Hematopoietic multipotent progenitor cell treated with erythropoietin and hydrocortisone succinate and interleukin-3 and kit ligand, for 15 days (in vitro differentiated cells): ENCODE results near the gene KCNJ10.

ENCODE experiments used
- DNase-seq: peaks from one replicate; pipeline ENCODE4 v3.0.0-alpha.2; 2015; ENCODE audit warnings: low spot score

The KCNJ10 gene

GRCh38 chr1:159990005-159990404 lies 80.0 kb downstream of the KCNJ10 start:
- DNase-seq: no peak

GRCh38 chr1:159989581-159989980 lies 80.4 kb downstream of the KCNJ10 start:
- no peak for DNase-seq

DNA sequence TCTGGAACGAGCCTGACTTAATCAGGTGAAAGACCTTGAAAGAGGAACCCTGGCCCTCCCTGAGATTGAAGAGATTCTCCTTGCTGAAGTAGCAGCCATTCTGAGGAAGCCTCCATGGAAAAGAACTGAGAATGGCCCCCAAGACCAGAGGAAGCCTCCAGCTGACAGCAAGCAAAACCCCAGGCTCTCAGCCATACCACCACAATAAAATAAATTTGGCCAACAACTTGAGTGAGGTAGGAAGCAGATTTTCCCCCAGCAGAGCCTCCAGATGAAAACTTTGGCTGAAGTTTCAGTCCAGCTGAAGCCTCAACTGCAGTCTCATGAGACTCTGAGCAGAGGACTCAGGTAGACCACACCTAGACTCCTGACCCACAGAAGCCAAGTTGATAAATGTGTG lies 82.0 kb downstream of the KCNJ10 start:
- DNase-seq: no peak

GRCh38 chr1:159987186-159987585 lies 82.8 kb downstream of the KCNJ10 start:
- DNase-seq: no peak

DNA sequence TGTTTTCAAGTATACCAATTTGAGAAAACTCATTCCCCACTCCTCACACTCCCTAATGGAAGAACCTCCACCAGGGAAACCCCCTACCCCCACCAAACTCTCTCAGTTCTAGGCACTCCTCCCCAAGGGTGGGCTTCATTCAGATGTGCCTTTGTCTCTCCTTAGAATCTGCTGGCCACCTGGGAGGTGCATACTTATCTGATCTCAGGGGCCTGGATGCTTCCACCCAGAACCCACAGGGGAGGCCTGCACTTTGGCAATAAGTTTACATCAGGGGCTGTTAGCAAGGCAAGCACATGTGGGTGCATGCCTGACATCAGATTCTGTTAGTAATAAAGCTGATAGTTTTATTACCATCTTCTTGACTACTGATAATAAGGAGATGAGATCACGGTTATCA lies 83.4 kb downstream of the KCNJ10 start:
- no peak for DNase-seq

- DNase-seq: no peak
These were observed 83.9 kb downstream of the KCNJ10 start for GRCh38 chr1:159986093-159986492.

DNA sequence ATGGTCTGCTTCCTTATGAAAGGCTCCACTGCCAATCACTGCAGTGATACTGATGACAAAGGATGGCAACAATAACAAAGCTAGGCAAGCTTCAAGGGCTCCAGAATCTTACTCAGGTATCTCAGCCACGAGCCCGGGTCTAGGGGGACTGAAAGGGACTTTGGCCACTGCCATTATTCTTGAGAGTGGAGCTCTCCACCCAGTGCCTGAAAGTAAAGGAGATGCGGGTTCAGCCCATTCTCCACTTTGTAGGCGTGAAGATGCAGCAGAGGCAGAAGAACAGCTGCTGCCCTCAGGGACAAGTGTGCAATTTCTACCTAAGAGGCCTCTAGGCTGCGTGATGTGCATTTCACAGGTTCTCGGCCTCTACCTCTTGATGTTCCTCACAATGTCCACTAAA lies 84.5 kb downstream of the KCNJ10 start:
- no peak for DNase-seq

DNA sequence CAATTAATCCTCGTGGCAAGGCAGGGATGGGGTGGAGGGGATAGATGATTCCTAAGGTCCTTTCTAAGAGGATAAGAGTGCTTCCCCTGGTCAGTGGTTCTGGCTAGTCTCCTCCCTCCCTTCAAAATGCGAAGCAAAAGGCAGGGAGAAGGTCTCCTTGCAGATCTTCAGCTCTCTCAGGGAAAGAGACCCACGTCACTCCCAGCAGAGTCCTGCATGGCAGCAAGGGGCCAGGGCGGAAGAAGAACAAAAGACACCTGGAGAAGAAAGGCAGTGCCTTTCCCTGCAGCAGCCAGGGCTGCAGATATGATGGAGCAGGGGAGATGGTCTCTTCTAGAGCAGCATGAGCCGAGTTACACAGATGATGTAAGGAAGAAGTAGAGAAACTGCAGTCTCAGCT lies 86.3 kb downstream of the KCNJ10 start:
- no peak for DNase-seq

DNA sequence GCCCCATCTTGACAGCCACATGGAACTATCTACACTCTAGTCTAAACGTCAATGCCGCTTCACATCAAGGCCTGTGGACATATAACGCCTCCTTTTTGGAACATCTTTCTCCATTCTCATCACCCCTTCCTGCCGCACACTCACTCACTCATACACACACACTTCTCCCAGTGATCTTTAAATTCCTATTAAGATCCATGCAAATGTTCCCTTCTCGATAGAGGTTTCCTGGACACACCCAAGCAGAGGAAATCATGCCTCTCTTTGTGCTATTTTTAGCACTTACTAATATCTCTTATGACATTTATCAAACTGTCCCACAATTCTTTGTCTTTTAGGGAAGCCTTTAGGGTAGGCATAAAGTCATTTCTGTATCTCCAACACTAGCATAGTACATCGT lies 87.7 kb downstream of the KCNJ10 start:
- no peak for DNase-seq

DNA sequence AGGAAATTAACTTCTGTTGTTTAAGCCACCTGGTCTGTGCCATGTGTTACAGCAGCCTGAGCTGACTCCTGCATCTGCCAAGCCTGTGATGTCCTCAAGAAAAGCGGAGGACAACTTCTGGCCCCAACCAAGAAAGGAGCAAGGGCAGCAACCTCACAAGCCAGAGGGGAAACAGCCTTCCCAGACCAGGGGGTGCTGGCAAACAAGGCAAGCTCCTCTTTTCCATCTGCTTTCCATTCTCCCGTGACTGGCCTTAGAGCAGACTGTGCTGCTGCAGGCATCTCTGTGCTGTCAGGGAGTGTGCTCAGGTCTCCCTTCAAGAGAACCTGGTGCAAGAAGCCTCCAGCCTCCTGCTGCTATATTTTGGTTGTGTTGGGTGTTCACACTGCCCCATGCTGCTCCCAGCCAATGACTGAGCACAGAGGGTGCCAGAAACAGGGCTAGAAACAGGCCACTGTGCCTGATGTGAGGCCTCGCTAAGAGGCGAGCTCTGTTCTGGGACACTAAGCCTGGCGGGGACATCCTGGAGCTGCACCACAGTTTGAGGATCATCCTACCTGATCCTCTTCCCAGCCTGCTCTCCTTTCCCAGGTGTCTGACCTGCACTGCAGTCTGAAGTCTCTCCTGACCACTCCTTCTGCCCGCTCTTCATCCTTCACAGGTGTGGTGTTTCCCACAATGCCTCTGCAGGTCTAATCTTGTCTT lies 88.5 kb downstream of the KCNJ10 start:
- no peak for DNase-seq

GRCh38 chr1:159980786-159981185 lies 89.2 kb downstream of the KCNJ10 start:
- no peak for DNase-seq

DNA sequence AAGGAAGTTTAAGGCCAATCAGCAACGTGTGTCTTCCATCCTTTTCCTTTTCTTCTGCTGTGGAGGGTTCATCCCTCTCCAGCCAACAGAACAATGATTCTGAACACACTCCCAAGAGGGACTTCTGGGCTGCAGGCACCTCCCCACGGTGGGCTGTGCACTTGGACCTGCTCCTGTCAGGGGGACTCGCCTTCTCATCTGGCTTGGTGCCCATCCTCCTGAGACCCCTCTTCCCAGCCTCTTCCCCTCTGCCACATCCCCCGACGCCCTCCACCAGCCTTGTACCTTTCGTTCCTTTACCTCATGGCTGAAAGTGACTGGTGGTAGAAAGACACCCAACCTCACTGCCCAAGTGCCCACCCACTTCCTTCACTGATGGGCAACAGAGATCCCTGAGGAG lies 89.9 kb downstream of the KCNJ10 start:
- no peak for DNase-seq

- DNase-seq: no peak
These were observed 90.7 kb downstream of the KCNJ10 start for GRCh38 chr1:159979257-159979656.

- DNase-seq: no peak
These were observed 91.9 kb downstream of the KCNJ10 start for GRCh38 chr1:159978107-159978398.

GRCh38 chr1:159977364-159978106 lies 92.4 kb downstream of the KCNJ10 start:
- no peak for DNase-seq

DNA sequence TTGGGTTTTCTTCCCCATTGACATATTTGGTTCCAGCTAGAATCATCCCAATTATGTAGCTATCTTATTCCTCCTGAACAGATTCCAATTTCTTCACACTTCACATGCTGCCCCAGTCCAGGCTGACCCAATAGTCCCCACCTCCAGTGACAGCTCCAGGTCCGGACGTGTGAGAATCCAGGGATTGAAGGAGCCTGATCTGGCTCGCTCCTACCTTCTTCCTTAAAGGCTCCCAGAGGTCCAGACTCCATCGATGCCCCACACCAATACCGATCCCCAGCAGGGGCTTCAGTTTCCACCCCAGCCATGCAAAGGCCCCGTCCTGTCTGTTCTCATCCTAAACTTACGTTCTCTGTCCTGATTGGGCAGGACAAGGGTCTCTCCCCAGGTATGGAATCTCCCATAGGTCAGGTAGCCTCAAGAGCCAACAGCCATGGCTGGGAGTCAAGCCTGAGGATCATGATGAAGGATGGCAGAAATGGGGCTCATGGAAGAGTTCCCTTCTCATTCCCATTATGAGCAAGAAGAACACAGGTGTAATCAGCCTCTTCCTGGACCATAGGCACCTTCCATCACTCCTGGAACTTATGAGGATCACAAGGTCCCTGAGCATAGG lies 95.5 kb downstream of the KCNJ10 start:
- DNase-seq: no peak

DNA sequence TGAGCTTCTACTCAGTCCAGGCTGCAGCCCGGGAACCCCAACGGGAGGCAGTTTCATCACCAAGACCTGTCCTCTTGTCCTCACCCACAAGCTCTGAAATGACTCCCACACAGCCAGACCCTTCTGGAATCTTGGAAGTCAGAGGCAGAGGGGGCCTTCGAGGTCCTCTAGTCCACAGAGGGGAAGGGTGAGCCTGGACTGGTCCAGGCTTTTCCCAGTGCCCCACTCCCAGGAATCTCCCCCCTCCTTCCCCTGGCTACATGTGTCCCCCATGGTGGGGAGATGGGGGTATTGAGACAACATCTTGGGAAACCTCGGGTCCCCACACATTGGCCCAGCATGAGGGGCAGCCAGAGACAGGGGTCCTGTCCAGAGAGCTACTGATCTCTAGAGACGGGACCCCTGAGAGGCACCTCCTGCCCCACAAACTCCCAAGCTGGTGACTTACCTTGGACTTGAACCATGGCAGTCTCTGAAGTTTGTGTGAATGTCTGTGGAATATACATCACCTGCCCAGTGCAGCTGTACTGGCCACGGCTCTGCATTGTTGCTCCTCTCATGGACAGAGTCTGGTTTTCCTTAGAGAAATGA lies 96.5 kb downstream of the KCNJ10 start:
- no peak for DNase-seq

DNA sequence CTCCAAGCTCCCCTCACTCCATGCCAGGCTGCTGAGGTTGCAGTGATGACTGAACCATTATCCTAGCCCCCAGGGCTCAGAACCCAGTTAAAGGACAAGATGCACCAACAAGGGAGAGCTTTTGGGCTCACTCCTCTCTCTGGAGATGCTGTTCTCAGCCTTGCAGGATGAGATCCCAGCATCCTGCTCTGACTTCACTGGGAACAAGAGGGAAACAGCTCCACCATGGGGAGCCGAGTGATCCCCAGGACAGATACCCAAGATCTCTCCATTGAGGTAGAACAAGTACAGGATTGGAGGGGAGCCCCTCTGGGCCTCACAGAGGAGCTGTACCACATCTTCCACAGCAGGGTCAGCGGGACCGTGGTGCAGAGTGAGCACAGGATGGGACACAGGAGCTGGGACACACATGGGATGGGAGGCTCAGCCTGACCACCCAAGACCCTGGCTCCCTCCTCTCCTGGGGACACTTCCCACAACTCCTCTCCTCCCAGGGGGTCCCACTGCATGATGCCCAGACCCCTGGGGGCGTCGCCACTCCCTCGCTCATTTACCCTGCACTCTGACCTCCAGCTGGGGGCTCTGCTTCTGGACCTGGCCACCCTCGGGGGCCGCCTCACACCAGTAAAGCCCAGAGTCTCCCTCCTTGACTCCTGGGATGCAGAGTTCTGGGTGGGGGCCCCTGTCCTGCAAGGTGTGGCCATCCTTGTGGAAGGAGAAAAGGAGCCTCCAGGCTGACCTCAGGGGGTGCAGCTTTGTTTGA lies 97.3 kb downstream of the KCNJ10 start:
- no peak for DNase-seq

- no peak for DNase-seq
These were observed 99.0 kb downstream of the KCNJ10 start for GRCh38 chr1:159970932-159971342.

DNA sequence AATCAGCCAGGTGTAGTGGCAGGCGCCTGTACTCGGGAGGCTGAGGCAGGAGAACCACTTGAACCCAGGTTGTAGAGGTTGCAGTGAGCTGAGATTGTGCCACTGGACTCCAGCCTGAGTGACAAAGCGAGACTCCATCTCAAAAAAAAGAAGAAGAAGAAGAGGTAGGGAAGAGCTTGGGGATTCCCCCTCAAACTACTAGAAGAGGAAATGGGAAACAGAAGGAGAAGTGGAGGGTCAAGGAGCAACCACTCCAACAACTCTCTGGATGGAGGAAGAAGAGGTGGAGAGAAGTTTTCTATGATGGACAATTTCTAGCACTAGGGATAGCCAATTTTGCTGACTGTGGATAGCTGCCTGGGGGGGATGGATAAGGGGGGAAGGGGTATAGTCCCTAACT lies 101.1 kb downstream of the KCNJ10 start:
- no peak for DNase-seq

GRCh38 chr1:159965263-159965662 lies 104.7 kb downstream of the KCNJ10 start:
- DNase-seq: no peak

- DNase-seq: no peak
These were observed 105.8 kb downstream of the KCNJ10 start for GRCh38 chr1:159964144-159964543.
